Lower leg skin (tissue), 3 donors: Measurements from ENCODE around the gene LGALS3.

Experiments
- POLR2A ChIP-seq, 2 donors: fragments of 450-650 bp; IDR thresholded peaks; one replicate each; pipeline ENCODE4 v1.6.1; 2016 to 2017; ENCODE audit warnings: antibody characterized with exemption in 2 of 2, mild to moderate bottlenecking in 1 of 2, moderate library complexity in 1 of 2
- TF ChIP-seq, protein P1 (sequence below), 3 donors: fragments of 450-650 bp; IDR thresholded peaks; one replicate each; pipeline ENCODE4 v1.5.1; 2016; ENCODE audit warnings: antibody characterized with exemption in 3 of 3, mild to moderate bottlenecking in 3 of 3, moderate library complexity in 2 of 3

DNA sequence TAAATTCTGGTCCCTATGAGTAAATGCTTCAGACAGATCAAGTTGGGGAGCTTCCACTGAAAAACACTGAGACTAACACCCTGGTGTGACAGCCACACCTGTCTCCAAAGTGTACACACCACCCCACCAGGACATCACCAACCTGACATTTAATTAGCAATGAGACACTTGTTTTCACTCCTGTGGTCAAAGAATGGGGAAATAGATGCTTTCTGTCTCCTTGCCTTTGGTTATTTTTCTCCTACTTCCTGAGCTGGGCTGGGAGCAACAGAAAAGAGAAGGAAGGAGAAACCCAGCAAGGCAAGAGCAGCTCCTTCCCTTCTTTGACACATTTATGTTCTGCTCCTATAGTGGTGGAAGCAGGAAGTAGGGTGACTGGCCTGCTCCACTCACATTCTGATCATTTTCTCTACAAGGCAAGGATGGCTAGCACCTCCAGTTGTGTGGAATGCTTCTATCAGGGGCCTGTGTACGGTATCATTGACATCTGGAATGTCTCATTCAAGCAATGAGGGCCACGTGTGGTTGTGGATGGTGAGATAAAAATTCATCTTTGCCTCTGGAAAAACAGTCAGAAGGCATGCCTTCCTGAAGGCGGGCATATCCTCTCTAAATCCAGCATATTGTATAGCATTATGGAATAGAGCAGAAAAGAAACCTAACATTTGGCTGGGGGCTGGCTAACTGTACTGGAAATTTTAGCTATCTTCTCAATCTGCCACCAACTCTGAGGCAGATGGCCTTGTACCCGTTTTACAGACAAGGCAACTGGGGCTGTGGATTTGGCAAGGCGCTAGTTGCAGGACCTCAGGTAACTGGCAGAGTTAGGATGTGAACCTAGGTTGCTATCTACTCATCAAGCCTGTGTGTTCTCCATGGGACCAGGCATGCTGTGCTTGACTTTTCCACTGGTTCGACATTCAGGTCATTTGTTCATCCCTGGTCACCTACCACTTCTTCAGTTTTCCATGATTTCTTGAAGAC lies 24.8 kb upstream of the LGALS3 start:
- no peak for TF ChIP-seq POLR2A (IDR thresholded peaks at IDR 0.05)
- TF ChIP-seq, protein P1, sequence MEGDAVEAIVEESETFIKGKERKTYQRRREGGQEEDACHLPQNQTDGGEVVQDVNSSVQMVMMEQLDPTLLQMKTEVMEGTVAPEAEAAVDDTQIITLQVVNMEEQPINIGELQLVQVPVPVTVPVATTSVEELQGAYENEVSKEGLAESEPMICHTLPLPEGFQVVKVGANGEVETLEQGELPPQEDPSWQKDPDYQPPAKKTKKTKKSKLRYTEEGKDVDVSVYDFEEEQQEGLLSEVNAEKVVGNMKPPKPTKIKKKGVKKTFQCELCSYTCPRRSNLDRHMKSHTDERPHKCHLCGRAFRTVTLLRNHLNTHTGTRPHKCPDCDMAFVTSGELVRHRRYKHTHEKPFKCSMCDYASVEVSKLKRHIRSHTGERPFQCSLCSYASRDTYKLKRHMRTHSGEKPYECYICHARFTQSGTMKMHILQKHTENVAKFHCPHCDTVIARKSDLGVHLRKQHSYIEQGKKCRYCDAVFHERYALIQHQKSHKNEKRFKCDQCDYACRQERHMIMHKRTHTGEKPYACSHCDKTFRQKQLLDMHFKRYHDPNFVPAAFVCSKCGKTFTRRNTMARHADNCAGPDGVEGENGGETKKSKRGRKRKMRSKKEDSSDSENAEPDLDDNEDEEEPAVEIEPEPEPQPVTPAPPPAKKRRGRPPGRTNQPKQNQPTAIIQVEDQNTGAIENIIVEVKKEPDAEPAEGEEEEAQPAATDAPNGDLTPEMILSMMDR (IDR thresholded peaks at IDR 0.05) = no peak
